Fibroblast of the aortic adventitia (primary cell): ENCODE data around the gene C19orf81. TPM values are rescaled to one million over a fixed set of nuclear protein-coding genes. Genes with fewer than 3 reads are reported as not detected.
"Not testable (repeated sequence)": the region's sequence is repeated elsewhere in the genome, so short reads cannot be mapped to it uniquely, and the experiment has no call there.

Experiments used
- DNase-seq: peaks from one replicate; pipeline ENCODE4 v3.0.0-alpha.2; 2010; ENCODE audit warnings: low read depth
- H3K4me3 ChIP-seq: 2 replicates; pipeline ENCODE4 v1.5.1; 2011; ENCODE audit warnings: low read depth, mild to moderate bottlenecking, control low read depth, low read length, moderate library complexity
- CTCF ChIP-seq: IDR thresholded peaks from 2 replicates; pipeline ENCODE4 v1.5.1; 2011; ENCODE audit warnings: mild to moderate bottlenecking, low read length, control low read depth, inconsistent platforms; ENCODE audit not compliant: insufficient read depth
- total RNA-seq: library from RNA; depleted of rRNA; stranded (reverse); fragments of >200 nt; gene quantifications from 2 replicates; pipeline ENCODE4 v1.2.3, GENCODE V29; 2012; ENCODE audit warnings: low replicate concordance

Gene C19orf81
- not detected in 2 replicates for total RNA-seq

GRCh38 chr19:50649433-50650391 lies at the start of gene C19orf81:
Gene C19orf81 (plus strand): TSS chr19:50649445. CDS start chr19:50649445, 0 bp downstream.
- TF ChIP-seq CTCF = no peak
- DNase-seq = no peak
- no peak within 1 kb of the TSS for H3K4me3 ChIP-seq

GRCh38 chr19:50601407-50602088 lies 47.7 kb upstream of the C19orf81 start:
- no peak for TF ChIP-seq CTCF
- no peak overlapping the region for H3K4me3 ChIP-seq

GRCh38 chr19:50602089-50602422 lies 47.2 kb upstream of the C19orf81 start:
- TF ChIP-seq CTCF = no peak
- no peak overlapping the region for H3K4me3 ChIP-seq
- DNase-seq = no peak

More at GRCh38 chr19:50601407-50602088, 47.7 kb upstream of the C19orf81 start:
- no peak for DNase-seq

- no peak for DNase-seq
- TF ChIP-seq CTCF = no peak
- no peak overlapping the region for H3K4me3 ChIP-seq
Measured at GRCh38 chr19:50602496-50602895, 46.7 kb upstream of the C19orf81 start.

- H3K4me3 ChIP-seq = no peak overlapping the region
- TF ChIP-seq CTCF = no peak
- DNase-seq = no peak
Measured at GRCh38 chr19:50602935-50603334, 46.3 kb upstream of the C19orf81 start.

GRCh38 chr19:50604264-50605073 lies 44.8 kb upstream of the C19orf81 start:
- not testable (repeated sequence) for H3K4me3 ChIP-seq, DNase-seq

GRCh38 chr19:50606059-50606836 lies 43.0 kb upstream of the C19orf81 start:
- not testable (repeated sequence) for DNase-seq, H3K4me3 ChIP-seq
